ENCODE results near the gene SEZ6.
A peak's percentile ranks its signal among the peaks of the same experiment; 100 is the strongest.

Gene SEZ6

DNA sequence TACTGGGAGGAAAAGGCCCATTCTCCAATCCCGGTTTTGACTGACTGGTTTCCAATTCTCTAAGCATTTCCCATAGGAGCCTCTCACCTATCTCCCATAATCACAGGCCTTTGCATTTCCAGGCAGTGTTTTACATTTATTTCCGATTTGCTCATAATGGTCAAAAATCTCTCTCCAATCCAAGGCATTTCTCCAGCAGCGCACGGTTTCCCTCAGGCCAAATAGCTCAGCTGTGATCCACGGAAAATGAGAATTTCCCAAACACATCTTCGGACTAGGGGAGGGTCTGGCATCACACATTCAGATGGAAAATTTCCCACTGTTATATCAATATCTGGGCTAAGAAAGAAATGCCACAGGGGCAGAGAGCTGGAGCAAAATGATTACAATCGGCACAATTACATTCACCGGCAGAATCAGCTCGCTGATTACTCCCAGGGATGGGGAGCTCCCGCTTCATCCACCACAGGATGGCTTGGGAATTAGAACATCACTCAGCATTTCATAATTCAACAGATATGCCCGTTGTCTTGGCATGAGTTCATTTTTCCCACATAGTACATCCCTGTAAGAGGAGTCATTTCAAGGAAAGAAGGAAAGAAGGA, 43.8 kb upstream of the SEZ6 start:
- Mint-ChIP-seq H3K4me1 (peaks cover 56% of the 10 kb centered on the region), H3K9me3 (no peaks in the 10 kb centered on the region), H3K4me3 (no peak overlapping the region), H3K27me3 (ENCODE audit: low read depth, poor library complexity) (peaks cover 20% of the 10 kb centered on the region), H3K27ac (no peak overlapping the region), H3K36me3 (ENCODE audit: low read depth) (no peaks in the 10 kb centered on the region)
- TF ChIP-seq CTCF (IDR thresholded peaks at IDR 0.05), result no peak
- no peak for DNase-seq

GRCh38 chr17:29048440-29049368, 42.9 kb upstream of the SEZ6 start:
- H3K27me3 Mint-ChIP-seq (ENCODE audit: low read depth, poor library complexity), result peaks cover 20% of the 10 kb centered on the region
- H3K9me3 Mint-ChIP-seq, result no peaks in the 10 kb centered on the region
- peaks cover 49% of the 10 kb centered on the region for H3K4me1 Mint-ChIP-seq
- no peak for TF ChIP-seq CTCF (IDR thresholded peaks at IDR 0.05)
- DNase-seq, result peak; percentile 24
- no peak overlapping the region for H3K4me3 Mint-ChIP-seq
- no peaks in the 10 kb centered on the region for H3K36me3 Mint-ChIP-seq (ENCODE audit: low read depth)
- no peak overlapping the region for H3K27ac Mint-ChIP-seq

DNA sequence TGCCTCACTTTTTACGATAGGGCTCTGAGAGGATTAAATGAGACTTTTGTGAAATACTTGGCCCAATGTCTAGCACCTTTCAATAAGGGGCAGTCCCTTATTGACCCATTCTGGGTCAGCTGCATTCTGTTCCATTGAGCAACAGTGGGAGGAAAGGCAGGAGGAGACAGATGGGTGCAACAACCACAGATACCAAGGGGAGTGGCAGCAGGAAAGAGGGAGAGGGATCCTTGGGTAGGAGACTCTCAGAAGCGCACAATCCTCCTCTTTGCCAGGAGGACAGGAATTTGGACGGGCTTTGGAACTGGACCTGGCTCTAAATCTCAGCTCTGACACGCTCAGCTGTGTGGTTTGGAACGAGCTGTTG, 40.6 kb upstream of the SEZ6 start:
- TF ChIP-seq CTCF (IDR thresholded peaks at IDR 0.05), result no peak
- DNase-seq, result no peak
- Mint-ChIP-seq H3K4me3 (no peak overlapping the region), H3K27me3 (ENCODE audit: low read depth, poor library complexity) (peaks cover 27% of the 10 kb centered on the region), H3K9me3 (no peaks in the 10 kb centered on the region), H3K4me1 (peaks cover 56% of the 10 kb centered on the region), H3K27ac (no peak overlapping the region), H3K36me3 (ENCODE audit: low read depth) (no peaks in the 10 kb centered on the region)

- H3K36me3 Mint-ChIP-seq (ENCODE audit: low read depth), result no peaks in the 10 kb centered on the region
- no peak overlapping the region for H3K27ac Mint-ChIP-seq
- H3K27me3 Mint-ChIP-seq (ENCODE audit: low read depth, poor library complexity), result peaks cover 29% of the 10 kb centered on the region
- H3K9me3 Mint-ChIP-seq, result no peaks in the 10 kb centered on the region
- TF ChIP-seq CTCF (IDR thresholded peaks at IDR 0.05), result no peak
- H3K4me1 Mint-ChIP-seq, result peaks cover 51% of the 10 kb centered on the region
- DNase-seq, result no peak
- H3K4me3 Mint-ChIP-seq, result no peak overlapping the region
Observed at GRCh38 chr17:29045734-29046472, 40.1 kb upstream of the SEZ6 start.

DNA sequence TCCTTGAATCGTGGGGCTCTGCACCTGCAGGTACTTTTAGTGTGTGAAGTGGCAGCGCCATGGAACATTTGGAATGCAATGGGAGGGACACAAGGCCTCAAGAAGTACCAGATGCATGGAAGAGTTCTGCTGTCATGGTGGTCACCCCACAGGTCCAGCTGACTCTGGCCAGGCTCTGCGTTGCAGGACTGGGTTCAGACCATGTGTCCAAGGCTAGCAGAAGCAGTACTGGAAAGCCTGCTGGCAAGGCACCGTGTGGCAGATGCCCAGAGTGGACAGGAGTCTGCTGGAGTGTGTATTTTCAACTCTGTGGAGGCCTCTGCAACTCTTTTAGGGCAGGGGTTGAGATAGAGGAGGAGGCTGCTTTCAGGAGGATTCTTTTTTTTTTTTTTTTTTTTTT, 39.2 kb upstream of the SEZ6 start:
- Mint-ChIP-seq H3K9me3 (no peaks in the 10 kb centered on the region), H3K27ac (no peak overlapping the region), H3K36me3 (ENCODE audit: low read depth) (no peaks in the 10 kb centered on the region), H3K4me1 (peaks cover 49% of the 10 kb centered on the region), H3K4me3 (no peak overlapping the region), H3K27me3 (ENCODE audit: low read depth, poor library complexity) (peaks cover 36% of the 10 kb centered on the region)
- no peak for TF ChIP-seq CTCF (IDR thresholded peaks at IDR 0.05)
- no peak for DNase-seq

All from nephron progenitor cell (in vitro differentiated cells).